ENCODE measurements around the gene DUSP3.
A peak's percentile ranks its signal among the peaks of the same experiment; 100 is the strongest.

The DUSP3 gene

DNA sequence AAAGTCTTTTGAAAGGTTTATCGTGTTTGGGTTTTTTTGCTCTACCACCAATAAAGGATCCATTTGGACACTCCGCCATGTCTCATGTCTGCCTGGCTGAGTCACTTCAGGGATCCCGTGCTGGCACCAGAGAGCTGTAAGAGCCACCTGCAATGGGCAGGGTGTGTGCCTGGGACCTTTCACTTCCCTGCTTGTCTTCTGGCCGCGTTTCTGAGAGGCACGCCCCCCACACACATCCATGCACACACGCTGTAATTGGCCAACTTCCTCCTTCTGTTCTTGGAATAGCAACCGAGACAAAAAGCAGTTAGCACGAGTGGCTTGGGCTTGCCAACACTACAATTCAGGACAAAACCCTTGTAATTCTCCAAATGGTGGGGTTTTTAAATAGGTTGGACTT, 10.4 kb downstream of the DUSP3 start:
- no peak for DNase-seq

DNA sequence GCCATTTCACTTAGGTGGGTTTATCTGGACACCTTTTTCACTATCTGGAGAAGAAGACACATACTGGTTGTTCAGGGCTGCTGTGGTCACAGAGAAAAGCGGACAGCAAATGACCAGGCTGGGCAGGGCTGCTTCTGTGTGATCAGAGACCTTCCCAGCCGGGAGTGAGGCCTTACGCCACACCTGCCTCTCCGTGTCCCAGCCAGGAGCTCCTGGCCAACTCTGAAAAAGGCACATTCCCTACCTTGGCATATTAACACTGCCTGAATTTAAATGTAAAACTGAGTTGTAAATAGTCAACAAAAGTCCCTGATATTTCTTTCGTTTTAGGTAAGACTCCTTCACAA, 11.1 kb downstream of the DUSP3 start:
- DNase-seq: no peak

DNA sequence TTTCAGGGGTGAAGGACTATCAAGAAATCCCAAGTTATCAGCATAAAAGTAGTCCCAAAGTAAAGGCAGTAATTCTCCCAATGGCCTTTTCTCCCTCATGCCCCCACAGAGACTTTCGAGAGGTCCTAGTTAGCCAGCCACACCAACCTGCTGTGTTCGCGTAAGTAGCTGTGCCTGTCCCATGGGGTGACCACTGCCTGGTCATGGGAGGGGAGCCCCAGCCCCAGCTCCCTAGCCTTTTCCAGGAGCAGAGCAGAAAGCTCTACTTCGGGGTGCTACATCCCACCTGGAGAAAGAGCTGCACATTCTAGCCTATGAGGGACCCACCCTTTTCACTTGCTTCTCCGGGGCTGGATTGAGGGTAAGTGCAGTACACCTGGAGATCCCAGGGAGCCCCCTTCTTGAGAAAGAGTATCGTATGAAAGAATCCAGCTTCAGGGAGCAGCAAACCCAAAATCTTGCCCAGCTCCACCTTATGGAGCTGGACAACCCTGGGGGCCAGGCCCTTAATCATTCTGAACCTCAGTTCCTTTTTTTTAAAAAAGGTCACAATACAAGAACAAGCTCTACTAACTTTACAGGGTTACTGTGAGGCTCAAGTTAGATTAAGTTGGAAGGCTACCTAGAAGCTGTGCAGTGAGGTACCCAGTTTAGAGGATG, 11.6 kb downstream of the DUSP3 start:
- DNase-seq: no peak

DNA sequence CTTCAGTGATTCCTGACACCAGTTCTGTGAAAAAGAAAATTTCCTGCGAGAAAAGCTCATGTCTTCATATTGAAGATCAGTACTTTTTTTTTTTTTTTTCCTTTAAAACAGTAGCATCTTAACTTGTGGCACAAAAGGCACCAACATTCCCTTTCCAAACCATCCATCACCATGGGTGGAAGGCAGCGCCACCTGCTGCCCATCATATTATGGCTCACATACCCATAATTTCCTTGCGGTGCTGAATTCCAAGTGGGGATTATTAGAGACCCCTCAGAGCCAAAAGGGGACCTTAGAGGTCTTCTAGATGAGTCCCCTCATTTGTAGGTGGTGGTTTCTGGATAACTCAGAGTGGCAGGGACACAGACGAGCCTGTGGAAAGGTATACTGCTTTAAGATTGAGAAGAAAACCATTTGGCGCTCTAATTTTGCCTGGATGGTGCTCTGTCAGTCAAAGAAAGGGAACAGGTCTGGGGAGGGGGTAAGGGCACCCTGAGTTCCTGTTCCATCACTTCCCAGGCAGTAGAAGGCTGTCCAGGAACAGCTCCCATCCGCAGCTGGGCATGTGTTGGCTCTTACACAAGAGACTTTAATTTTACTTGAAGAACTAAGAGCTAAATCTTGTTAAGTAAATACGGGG, 12.2 kb downstream of the DUSP3 start:
- peak; percentile 54 for DNase-seq

DNA sequence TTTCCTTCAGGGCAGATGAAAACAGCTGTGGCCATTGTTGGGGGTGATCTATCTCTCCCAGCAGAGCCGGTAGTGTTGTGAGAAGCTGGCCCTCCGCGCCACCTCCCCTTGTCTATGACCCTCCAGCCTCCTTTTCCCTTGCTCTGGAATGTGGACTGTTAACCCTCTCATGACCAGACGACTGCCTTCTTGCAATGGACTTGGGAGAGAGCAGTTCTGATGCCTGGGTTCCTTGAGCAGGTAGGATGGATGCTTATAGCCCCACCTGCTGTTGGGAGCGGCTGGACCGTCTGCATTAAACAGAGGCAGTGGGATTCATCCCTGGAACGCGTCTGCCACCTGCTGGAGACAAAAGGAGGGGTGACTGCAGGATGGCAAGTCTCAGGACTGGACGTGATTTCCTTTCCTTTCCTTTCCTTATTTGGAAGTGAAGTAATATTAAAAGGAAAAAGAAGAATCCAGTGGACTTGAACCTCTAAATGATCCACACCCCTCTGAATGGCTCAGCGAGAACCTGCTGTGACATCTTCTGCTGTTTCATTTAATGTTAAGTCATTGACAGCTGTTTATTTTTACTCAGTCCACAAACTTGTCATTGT, 18.4 kb downstream of the DUSP3 start:
- peak; percentile 87 for DNase-seq

DNA sequence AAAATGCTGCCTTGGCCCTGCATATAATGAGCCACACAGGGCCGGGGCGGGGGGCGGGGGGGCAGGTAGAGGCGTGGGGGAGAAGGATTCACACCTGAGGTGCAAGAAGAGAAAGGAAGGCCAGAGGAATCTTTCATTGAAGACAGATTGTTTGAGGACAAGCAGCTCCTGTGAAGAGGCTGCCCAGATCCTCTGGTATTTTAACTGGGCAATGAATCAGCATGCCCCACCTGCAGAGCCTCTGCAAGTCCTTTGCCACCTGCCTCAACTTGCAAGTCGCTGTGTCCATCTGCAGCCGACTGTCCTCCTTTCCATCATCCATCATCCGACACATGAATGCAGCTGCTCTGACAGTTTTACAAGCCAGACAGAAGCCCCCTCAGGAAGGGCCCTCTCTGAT, 18.9 kb downstream of the DUSP3 start:
- no peak for DNase-seq

DNA sequence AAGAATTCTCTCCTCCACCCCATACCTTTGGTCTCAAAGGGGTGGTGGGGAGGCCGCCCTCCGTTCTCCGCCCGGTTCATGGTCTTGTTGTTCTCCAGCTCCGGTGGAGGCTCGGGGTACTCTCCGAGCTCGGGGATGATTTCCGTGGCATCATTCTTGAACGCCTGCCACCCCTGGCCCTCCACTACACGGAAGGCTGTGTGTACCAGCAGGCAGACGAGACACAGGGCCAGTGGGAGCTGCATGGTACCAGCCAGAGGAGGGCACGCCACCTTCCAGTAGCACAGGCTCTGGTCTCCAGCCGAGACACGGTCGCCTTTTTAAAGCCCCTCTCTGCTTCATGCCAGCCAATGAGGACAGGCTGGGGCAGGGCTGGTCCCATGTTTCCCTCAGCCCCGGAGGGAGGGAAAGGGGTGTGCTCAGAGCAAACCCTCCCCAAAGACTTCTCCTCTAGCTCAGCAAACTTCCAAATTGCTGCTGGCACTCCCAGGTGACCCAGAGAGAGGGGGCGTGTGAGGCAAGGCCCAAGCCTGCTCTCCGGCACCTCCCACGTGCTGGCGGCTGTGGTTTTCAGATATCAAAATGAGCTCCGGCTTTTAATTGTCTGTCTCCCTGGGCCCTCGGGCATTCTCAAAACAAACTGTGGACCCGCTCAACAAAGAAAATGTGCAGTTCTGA, 20.1 kb downstream of the DUSP3 start, which contains the start of gene SOST:
SOST (minus strand) TSS at position 295 of the 678 bp plus-strand sequence; CDS start at position 245, 50 bp downstream.
- no peak for DNase-seq

DNA sequence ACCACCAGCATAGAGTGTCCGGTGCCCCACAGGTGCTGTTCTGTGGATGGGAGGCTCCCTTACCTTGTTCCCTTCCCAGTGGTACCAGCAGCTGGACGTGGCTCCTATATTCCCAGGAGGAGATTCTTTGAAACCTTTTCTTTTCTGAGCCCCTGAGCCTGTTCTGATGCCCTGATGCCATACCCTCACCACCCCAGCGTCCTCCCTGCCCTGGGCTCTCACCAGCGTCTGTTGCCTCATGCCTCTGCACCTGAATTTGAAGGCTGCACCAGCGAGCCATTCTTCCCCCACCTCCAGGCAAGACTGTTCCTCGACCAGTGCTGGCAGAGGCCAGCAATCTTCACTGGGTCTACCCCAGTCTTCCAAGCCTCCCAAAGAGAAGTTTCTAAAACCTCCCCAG, 20.7 kb downstream of the DUSP3 start:
- no peak for DNase-seq

DNA sequence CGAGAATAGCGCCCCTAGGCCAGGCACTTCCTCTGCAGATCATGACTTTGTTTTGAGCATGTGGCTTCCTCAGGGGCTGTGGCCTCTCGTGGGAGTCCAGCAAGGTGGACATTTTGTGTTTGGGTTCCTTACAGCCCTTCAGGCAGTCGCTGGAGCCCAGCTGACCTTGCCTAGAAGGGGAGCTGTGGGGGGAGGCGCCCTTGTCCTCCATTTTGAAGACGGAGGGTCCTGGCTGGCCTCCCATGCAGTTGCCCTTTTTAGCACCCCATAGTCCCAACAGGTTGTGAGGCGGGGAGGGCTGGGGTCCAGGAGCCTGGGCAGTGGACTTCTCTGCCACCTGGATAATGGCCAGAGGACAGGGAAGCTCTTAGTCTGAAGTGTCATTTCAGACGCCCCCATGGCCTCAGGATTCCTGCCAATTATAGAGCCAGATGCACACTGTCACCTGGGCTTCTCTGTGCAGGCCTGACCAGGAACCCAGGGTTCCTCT, 21.6 kb downstream of the DUSP3 start:
- no peak for DNase-seq

DNA sequence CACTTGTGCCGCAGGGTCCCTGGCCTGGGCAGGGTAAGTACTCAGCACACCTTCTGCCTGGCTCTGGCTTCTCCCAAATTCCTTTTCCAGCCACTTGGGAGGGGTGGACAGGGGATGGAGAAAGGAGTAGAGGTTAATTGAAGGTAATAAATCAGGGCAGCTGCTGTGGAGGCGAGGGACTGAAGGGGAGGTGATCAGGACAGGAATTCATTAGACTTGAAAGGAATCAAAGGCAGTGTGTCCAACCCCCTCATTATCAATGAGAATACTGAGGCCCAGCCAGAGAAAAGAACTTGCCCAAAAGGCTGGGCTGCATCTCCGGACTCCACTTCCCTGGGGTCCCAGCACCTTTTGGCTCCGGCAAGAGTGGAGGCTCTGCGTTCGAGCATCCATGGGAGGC, 22.6 kb downstream of the DUSP3 start:
- no peak for DNase-seq

DNA sequence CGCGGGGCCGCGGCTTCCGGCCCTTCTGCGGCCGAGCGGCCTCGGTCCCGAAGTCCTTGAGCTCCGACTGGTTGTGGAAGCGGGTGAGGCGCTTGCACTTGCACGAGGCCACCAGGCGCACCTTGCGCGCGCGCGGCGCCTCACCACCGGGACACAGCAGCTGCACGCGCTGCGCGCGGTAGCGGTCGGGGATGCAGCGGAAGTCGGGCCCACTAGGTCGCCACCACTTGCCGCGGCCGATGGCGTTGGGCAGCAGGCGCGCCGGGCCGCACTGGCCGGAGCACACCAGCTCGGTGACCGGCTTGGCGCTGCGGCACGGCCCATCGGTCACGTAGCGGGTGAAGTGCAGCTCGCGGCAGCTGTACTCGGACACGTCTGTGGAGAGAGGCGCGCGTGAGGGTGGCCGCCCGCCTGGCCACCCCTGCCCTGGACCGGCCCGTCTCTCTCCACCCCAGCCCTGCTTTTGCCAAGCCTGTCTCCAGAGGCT, 23.3 kb downstream of the DUSP3 start:
- DNase-seq: peak; percentile 27

DNA sequence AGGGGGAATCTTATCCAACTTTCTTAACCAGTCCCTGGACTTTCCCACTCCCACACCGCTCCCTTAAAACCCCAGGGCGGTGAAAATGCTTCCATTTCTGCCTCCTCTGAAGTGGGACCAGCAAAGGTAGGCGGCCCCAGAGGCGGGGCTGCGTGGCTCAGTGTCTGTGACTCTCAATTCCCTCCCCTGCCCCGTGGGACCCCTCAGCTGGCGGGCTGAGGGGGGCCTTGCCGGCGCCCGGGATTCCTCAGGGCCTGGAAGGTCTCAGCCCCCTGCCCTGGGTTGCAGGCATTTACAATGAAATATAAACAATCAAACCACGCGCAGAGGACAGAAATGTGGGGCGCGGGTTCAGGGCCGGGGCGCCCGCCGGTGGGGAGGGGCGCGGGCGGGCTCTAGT, 23.8 kb downstream of the DUSP3 start:
- DNase-seq: no peak

DNA sequence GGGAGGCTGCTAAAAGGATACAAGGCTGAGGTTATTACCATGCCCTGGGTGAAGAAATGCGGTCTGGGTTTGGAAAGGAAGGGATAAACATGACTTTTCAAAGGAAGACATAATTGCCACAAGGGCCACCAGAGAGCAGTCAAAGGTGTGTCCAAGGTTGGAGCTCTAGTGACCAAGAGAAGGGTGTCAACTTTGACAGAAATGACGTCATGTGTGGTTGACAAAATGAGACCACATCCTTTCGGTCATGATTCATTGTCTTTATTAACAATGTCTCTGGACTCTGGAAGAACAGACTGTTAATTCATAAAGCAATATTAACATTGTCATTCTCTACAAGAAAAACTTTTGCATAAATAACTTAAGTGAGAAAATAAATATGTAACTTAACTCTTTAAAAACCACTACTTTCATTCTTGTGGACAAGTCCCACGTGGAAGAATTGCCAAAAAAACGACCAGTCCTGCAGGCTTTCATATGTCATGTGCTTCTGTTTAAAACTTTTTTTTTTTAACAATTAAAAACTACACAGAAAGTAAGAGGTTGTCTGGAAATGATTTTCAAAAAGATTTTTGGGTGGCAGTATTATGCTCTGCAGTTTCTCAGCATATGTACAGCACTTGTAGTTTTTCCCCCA, 25.2 kb downstream of the DUSP3 start:
- DNase-seq: peak; percentile 68

DNA sequence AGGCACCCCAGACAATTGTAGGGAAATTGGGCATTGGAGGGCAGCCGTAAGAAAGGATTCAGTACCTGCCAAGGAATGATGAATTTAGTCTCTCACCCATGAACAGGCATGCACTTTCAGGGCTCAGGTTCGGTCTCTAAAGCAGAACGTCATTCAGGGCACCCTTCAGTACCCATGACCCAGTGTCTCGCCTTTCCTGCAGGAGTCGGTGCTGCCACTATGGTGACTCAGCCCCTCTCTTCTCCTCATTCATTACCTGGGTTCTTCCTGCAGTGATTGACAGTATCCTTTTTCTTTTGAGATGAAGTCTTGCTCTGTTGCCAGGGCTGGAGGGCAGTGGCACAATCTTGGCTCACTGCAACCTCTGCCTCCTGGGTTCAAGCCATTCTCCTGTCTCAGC, 28.6 kb downstream of the DUSP3 start:
- DNase-seq: no peak

DNA sequence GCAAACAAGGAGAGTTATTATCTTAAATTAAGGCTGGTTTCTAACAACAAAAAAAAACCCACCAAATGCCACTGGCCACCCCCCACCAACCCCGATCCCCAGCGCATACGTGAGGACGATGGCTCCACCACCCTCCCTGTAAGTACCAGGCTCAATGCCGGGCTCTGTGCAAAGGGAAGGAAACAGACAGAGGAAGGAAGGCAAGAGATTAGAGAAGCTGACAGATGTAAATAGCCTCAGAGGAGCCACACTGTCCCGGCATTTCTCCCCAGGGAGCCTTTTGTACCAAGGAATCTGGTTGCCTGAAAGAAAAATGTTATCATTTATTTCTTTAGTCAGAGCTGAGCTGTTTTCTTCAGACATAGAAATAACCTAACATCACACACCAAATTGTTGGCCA, 33.2 kb downstream of the DUSP3 start:
- peak; percentile 60 for DNase-seq

DNA sequence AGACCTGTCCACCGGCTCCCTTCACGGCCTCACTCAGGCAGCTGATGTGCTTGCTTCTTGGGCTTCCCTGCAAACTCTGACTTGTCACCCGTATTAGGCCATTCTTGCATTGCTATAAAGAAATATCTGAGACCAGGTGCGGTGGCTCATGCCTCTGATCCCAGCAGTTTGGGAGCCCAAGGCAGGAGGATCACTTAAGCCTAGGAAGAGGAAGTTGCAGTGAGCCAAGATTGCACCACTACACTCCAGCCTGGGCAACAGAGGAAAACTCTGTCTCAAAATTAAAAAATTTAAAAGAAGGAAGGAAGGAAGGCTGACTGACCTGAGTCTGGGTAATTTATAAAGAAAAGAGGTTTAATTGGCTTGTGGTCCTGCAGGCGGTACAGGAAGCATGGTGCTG, 37.1 kb downstream of the DUSP3 start:
- no peak for DNase-seq

DNA sequence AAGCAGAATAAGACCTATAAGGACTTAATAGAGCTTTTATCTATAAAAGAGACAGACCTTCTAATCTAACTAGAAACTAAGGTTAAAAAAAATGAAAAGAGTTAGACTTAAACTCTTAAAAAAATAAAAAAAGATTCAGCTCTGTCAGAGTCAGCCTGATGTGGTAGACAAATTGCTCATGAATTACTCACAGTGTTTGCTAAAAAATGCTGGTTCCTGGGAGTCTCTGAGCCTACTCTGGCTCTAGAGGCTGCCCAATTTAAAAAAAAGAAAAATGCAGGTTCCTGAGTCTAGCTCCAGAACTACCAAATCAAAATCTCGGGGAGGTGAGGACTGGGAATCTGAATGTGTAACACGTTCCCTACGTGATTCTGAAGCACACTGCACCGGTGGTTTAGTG, 38.2 kb downstream of the DUSP3 start:
- DNase-seq: peak; percentile 88

DNA sequence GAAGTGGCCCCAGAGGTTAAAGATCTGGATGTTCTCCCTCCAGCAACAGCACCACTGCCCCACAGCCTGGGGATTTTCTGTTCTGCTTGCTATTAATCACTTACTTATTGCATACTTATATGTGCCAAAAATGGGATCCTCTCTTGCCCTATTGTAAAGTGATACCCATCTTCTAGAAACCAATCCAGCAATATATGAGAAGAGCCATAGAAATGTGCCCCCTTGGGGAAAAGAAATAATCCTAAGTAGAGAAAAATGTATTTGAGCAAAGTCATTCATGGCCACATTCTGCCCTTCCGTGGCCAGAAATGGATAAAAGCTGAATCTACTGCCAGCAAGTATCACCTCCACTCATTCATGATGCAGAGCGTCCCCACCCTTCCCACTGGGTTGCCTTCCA, 41.1 kb downstream of the DUSP3 start:
- DNase-seq: no peak

DNA sequence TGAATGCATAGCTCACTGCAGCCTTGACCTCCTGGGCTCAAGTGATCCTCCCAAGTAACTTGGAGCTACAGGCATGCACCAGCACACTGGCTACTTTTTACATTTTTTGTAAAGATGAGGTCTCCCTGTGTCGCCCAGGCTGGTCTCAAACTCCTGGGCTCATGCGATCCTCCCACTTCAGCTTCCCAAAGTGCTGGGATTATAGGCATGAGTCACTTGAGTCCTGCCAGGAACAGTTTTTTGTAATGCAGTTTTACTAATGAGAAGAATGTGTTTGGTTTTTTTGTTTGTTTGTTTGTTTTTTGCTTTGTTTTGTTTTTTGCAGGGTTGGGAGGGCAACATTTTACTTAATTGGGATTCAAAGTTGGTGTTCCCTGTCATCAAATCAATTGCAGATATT, 42.4 kb downstream of the DUSP3 start:
- peak; percentile 26 for DNase-seq

DNA sequence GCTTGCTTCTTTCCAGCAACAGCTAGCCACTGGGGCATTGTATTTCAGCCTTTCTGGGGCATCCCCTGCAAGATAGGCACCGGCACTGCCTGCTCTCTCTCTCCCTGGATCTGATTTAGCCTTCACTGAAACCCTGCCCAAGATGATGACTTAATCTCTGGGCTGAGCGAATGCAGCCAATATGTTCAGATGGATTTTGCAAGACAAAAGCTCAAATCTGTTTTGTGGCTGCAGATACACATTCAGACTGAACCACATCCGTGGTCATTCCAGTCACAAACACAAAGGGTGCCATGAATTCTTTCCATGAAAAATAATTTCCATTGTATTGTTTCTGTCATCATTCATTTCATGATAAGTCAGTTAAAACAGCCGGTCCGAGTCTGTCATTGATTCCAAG, 44.4 kb downstream of the DUSP3 start:
- peak; percentile 77 for DNase-seq

DNA sequence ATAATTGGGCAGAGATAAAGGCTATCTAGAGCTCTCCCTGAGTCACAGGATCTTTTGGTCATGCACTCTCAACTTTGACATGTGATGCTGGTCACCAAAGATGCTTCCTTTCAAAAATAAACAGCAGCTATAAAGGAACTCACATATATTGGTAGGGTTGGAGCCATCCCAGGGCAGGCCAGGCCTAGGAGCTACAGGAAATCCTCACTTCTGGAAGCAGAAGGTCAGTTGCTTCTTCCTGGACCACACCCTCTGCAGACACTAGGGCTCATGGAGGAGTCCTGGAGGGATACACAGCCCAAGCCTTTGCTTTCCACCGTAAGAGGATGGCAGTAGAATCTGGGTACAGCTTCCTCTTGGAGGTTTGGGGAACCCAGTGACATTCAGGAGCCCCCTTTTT, 44.8 kb downstream of the DUSP3 start:
- no peak for DNase-seq

DNA sequence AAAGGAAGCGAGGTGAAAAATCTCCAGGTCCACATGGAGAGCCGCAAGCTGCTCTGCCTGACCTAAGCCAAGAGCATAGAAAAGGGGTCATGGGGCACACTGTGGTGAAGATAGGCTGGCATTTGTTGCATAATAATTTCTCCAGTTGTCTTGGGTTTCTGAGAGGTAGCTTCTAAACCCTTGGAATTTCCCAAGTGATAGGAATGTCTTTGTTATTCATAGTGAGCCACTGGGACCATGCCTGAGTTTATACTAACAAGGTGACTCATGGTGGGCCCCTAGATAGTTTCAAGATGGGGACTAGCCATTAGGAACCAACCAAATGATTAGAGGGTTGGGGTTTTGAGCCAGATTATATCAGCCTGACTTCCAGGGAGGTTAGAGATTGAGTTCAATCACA, 45.8 kb downstream of the DUSP3 start:
- DNase-seq: peak; percentile 89

DNA sequence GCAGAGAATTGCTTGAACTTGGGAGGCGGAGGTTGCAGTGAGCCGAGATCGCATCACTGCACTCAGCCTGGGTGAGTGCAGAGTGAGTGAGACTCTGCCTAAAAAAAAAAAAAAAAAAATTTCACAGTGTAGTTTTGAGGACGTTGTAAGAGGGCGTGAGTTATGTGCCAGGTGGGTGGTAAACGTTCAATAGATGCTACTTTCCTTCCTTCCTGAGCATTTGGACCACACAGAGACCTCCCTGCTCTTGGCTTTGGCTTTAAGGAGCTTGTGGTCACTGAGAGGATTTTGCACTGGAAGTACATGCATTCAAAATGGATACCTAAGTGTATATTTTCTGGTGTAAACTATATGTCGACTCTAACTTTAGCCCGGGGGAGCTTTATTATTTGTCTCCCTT, 50.7 kb downstream of the DUSP3 start:
- no peak for DNase-seq
